ENCODE results near the gene TFCP2L1.

- no peak for TF ChIP-seq EZH2 (IDR thresholded peaks at IDR 0.05)
- TF ChIP-seq POLR2AphosphoS5 (IDR thresholded peaks at IDR 0.05; ENCODE audit: borderline replicate concordance, low read depth, low read length): no peak
Observed at GRCh38 chr2:121189011-121189410, 96.0 kb downstream of the TFCP2L1 start.

Measured in SK-N-MC (cell line).